Measurements from ENCODE around the gene EFNA3. TPM values are rescaled to one million over a fixed set of nuclear protein-coding genes. Genes with fewer than 3 reads are reported as not detected.

The EFNA3 gene
- total and polyA plus RNA-seq, 2 donors (not counting 3 experiments of a cell fraction or from before 2014, with no cell fraction given): 2.2 to 2.5 TPM

DNA sequence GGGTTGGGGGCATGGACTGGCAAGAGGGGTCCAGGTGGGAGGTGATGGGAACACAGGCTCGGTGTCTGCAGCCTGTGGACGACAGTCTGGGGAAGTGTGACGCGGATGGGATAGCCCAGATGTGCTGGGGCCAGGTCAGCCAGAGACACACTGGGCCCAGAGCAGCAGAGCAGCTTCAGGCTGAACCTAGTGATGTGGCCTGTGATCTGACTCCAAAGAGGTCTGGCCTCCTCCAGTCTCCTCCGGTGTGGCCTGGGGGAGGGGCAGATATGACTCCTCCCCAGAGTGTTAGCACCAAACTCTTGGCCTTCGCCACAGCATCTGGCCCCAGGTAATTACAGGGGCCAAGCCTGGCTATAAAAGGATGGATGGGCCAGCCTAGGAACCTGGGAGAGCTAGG is 13.5 kb downstream of the EFNA3 start:
- Histone ChIP-seq H3K27ac (ENCODE audit: insufficient read depth, low read depth, low read length) (no peak overlapping the region), H3K9me1 (replicated peaks; ENCODE audit: control insufficient read depth, extremely low read depth, insufficient read depth, low read length) (no peaks in the 10 kb centered on the region), H3K4me2 (ENCODE audit: insufficient read depth, low read length) (no peak overlapping the region), H3K9ac (replicated peaks; ENCODE audit: extremely low read depth, insufficient read depth, low read length) (no peak overlapping the region), H3K4me1 (ENCODE audit: control insufficient read depth, extremely low read depth, insufficient read depth, low read length) (no peaks in the 10 kb centered on the region), H3K4me3 (replicated peaks in 1 of 3; ENCODE audit: insufficient read depth in 1 of 3, low read depth in 1 of 3, low read length in 3 of 3) (no peak overlapping the region), H3K79me2 (ENCODE audit: control insufficient read depth, insufficient read depth, low read length) (no peaks in the 10 kb centered on the region), H4K20me1 (replicated peaks; ENCODE audit: control insufficient read depth, extremely low read depth, insufficient read depth, low read length) (no peaks in the 10 kb centered on the region), H2AFZ (ENCODE audit: low read depth, low read length) (no peak overlapping the region), H3K9me3 (replicated peaks; ENCODE audit: control insufficient read depth, insufficient read depth, low read length) (no peaks in the 10 kb centered on the region), H3K27me3 (ENCODE audit: control insufficient read depth in 2 of 2, insufficient read depth in 2 of 2, low read length in 2 of 2) (peaks cover 6 to 19% of the 10 kb centered on the region in 2 experiments), H3K36me3 (ENCODE audit: control insufficient read depth in 2 of 2, extremely low read depth in 1 of 2, insufficient read depth in 2 of 2, low read length in 2 of 2) (no peaks in the 10 kb centered on the region)
- BruUV-seq (replicated peaks): no TSS peak
- DNase-seq (ENCODE audit: low read depth, low spot score): no peak
- intact Hi-C loops (cut with micrococcal nuclease): no loop called here
- dilution Hi-C loops (cut with MboI; ENCODE audit: extremely low pct_ligation_motif_present, low sequenced_read_pairs): no loop called here
- no peak for FAIRE-seq
- TF ChIP-seq EZH2 (IDR thresholded peaks at IDR 0.05; ENCODE audit: borderline replicate concordance, low read depth, low read length, severe bottlenecking) (no peak), GATA2 (IDR thresholded peaks at IDR 0.05; ENCODE audit: insufficient read depth, insufficient read length, low read depth, low read length) (no peak), FOS (IDR thresholded peaks at IDR 0.05; ENCODE audit: borderline replicate concordance, insufficient read depth, low read length) (no peak), MYC (IDR thresholded peaks at IDR 0.05; ENCODE audit: low read depth, low read length) (no peak), POLR2A (IDR thresholded peaks at IDR 0.05; ENCODE audit: low read depth, low read length) (no peak), JUN (IDR thresholded peaks at IDR 0.05; ENCODE audit: borderline replicate concordance, insufficient read depth, insufficient read length, low read depth) (no peak), POLR2AphosphoS5 (IDR thresholded peaks at IDR 0.05; ENCODE audit: insufficient read depth, low read depth, low read length) (no peak)
- TF ChIP-seq, protein P1, sequence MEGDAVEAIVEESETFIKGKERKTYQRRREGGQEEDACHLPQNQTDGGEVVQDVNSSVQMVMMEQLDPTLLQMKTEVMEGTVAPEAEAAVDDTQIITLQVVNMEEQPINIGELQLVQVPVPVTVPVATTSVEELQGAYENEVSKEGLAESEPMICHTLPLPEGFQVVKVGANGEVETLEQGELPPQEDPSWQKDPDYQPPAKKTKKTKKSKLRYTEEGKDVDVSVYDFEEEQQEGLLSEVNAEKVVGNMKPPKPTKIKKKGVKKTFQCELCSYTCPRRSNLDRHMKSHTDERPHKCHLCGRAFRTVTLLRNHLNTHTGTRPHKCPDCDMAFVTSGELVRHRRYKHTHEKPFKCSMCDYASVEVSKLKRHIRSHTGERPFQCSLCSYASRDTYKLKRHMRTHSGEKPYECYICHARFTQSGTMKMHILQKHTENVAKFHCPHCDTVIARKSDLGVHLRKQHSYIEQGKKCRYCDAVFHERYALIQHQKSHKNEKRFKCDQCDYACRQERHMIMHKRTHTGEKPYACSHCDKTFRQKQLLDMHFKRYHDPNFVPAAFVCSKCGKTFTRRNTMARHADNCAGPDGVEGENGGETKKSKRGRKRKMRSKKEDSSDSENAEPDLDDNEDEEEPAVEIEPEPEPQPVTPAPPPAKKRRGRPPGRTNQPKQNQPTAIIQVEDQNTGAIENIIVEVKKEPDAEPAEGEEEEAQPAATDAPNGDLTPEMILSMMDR (IDR thresholded peaks at IDR 0.05; ENCODE audit: extremely low read depth in 1 of 2, insufficient read depth in 1 of 2, low read depth in 1 of 2, low read length in 2 of 2): no peak
- TF ChIP-seq, protein P2, sequence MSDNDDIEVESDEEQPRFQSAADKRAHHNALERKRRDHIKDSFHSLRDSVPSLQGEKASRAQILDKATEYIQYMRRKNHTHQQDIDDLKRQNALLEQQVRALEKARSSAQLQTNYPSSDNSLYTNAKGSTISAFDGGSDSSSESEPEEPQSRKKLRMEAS (IDR thresholded peaks at IDR 0.05; ENCODE audit: insufficient read depth, insufficient read length): no peak
- POLR2A ChIA-PET: interaction anchor here (0.8 to 1.3 kb wide), 2 partner anchors 75 to 81 kb away, joined by 3 to 5 read pairs; partner anchors contain the start of gene KRTCAP2
- CTCF ChIA-PET: interaction anchor here (0.5 to 13.7 kb wide), 35 partner anchors 8 to 533 kb away, joined by 3 to 673 read pairs (median 7); partner anchors contain the start of genes ADAM15, DPM3, EFNA1 and KRTCAP2

Measured in endothelial cell of umbilical vein (primary cell).